ENCODE results near the gene JMJD1C.

Gene JMJD1C

DNA sequence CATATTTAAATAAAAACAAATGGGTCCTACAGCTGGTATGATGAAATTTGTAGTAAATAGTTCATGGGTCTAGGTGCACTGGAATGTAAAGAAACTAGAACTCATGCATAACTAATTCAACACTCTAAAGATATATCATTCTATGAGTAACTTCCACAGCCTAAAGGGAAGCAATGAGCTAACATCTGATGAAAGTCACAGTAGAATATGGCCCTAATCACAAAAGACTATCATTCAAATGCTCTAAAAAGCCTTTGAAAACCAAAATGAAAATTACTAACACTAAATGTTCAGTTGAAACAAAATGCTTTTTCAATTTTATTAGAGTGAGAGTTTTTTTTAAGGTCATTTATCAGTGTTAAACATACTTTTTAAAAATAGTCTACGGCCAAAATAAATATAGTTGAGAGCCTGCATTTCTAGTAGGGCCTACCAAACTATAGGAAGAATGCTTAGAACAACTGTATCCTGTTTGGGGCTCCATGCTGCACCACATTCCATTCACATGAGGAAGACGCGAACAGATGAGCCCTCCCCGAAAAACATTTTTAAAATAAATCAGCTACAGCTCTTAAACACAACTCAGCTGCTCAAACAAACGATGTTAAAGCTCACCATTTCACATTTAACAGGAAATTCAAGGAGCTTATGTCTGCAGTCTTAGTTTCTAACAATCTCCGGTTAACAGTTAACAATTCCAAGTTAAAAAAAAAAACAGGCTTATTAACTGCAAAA, 198.2 kb downstream of the JMJD1C start:
- TF ChIP-seq GATA3 (IDR thresholded peaks at IDR 0.05; ENCODE audit: low read depth, low read length) (no peak), GATA2 (IDR thresholded peaks at IDR 0.05; ENCODE audit: low read depth, low read length) (no peak)

DNA sequence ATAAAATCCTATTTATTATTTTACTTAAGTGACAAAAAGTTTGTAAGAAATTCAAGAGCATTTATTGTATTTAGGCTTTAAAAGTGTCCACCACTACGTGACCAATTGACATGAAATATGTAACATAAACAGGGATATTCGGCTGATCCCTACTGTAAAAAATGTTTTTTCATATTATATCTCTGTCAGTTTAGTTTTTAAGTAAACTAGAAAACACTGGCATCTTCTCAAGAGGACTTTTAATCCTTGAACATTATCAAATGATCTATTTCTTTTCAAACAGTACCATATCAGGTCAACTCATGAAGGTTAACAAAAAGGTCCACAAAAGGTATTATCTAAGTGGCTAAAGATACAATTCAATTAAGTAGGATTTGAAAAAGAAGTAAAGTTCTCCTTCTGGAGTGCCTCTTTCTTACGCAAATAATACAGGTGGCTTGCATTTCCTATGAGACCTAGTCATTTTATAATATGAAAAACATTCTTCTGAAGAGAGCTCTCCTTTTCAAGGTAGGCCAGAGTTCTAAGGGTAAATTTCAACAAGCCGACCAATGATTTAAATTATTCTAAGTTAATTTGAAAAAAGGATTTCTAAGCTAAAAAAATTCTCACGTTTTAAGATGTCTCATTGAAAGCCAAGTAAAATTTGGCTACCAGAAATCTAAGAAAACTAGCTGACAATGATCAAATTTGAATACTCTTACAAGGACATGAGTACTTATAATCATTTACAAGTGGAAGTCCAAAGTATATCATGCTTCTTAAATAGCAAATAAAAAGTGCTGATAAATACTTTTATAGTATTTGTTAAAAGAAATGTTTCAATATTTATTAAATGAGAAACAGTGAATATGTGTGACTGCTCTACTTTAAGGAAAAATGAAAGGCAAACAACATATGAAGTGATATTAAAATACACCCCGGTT, 199.1 kb downstream of the JMJD1C start:
- no peak for TF ChIP-seq GATA2 (IDR thresholded peaks at IDR 0.05; ENCODE audit: low read depth, low read length)
- no peak for TF ChIP-seq GATA3 (IDR thresholded peaks at IDR 0.05; ENCODE audit: low read depth, low read length)

DNA sequence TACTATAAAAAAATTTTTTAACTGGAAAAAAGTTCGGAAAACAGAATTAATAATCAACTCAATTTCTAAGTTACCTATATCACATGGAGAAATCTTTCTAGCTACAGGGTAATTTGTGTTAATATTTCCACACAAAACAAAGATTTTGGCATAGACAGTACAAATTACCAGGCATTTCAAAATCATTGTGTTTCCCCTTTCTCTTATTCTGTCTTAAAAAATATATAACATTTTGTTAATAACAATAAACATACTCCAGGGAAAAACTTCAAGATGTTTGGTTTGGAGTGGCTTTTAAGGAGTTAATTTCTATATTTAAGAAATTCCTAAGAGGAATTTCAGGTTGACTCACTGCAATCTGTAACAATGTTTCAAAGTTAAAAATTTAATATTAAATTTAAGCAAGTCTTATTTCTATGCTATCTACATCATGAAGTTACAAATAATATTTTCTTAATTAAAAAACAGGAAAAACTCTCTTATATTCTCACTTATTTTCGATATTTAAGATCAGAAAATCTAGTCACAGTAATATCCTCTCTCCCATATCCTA, 200.0 kb downstream of the JMJD1C start:
- no peak for TF ChIP-seq GATA3 (IDR thresholded peaks at IDR 0.05; ENCODE audit: low read depth, low read length)
- TF ChIP-seq GATA2 (IDR thresholded peaks at IDR 0.05; ENCODE audit: low read depth, low read length) = no peak

DNA sequence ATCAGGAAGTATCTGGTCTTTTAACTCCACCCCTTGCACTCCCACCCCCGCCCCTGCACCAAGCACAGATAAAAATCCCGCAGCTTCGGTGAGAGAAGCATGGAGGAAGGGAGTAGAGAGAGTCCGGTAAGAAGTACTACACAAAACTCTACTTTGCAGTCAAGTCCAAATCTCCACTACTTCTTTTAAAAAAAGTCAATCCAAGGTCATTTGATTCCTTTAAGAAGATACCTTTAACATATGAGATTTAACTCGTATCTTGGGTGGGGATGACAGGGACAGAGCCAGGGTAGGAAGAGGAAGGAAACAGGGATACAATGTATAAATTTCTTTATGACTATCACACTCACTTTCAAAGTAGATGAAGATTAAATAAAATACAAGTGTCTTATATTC, 200.6 kb downstream of the JMJD1C start:
- TF ChIP-seq GATA3 (IDR thresholded peaks at IDR 0.05; ENCODE audit: low read depth, low read length) = no peak
- no peak for TF ChIP-seq GATA2 (IDR thresholded peaks at IDR 0.05; ENCODE audit: low read depth, low read length)

DNA sequence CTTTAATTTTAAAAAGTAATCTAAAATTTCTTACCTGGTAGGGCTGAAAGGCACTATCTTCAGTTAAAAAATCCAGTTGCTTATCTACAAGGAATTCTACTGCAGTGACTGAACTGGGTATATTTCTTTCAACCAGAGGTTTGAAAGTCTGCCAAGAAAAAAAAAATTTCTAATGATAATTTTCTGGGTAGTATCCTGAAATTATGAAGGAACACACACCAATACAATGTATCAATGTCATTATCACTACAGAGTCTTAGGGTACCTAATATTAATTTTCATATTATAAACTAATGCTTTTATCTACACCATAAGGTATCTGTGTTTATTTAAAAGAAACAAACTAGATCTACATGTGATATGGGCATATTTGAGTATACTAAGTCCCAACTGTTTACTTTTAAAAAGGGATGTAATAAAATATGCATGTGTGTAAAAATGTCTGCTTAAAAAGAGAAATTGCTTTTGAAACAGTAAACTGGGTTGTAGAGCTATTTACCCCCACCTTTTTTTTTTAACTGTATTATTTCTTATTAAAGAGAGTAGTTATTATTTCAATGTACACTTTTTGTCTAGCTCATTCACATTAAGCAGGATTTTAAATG, 201.1 kb downstream of the JMJD1C start:
- TF ChIP-seq GATA3 (IDR thresholded peaks at IDR 0.05; ENCODE audit: low read depth, low read length) = no peak
- no peak for TF ChIP-seq GATA2 (IDR thresholded peaks at IDR 0.05; ENCODE audit: low read depth, low read length)

DNA sequence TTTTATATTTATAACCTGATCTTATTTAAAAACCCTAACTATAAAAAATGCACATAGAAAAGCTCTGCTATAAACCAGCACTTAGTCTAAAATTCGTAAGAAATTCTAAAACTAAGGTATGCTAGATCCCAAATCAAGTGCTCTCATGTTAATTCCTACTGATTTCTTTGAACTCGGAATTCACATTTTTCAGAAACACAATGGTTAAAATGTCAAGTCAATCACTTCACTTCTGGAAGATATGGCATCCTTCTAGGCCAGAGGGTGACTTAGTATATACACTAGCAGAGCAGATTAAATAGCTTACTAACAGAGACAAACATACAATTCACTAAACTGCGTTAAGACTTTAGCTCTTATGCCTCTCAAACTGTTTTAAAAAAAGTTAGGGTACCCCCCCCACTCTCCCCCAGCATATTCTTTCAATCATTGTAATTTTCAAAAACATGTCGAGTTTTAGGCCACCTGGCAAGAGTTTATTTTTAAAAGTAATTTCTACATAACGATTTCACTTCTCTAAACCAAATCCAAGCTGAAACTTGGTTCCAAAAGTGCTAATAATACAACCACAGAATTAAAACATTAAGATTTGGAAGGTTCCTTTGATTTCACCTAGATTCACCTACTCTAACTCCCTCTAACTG, 203.2 kb downstream of the JMJD1C start:
- TF ChIP-seq GATA3 (IDR thresholded peaks at IDR 0.05; ENCODE audit: low read depth, low read length) (no peak), GATA2 (IDR thresholded peaks at IDR 0.05; ENCODE audit: low read depth, low read length) (no peak)

DNA sequence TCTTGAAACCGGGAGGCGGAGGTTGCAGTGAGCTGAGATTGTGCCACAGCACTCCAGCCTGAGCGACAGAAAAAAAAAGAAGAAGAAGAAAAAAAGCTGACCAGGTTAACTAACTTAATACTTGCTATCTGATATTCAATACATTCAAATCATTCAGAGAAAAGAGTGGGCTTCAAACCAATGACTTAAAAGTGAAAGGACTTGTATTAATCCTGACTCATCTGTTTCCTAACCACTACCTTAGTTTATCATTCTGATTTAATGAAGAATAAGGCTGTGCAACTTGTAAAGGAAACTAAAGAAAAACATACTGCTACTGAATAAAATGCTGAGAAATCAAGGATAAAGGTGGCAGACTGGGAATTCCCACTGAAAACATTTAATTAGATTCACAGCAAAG, 204.3 kb downstream of the JMJD1C start:
- TF ChIP-seq GATA3 (IDR thresholded peaks at IDR 0.05; ENCODE audit: low read depth, low read length) = no peak
- no peak for TF ChIP-seq GATA2 (IDR thresholded peaks at IDR 0.05; ENCODE audit: low read depth, low read length)

DNA sequence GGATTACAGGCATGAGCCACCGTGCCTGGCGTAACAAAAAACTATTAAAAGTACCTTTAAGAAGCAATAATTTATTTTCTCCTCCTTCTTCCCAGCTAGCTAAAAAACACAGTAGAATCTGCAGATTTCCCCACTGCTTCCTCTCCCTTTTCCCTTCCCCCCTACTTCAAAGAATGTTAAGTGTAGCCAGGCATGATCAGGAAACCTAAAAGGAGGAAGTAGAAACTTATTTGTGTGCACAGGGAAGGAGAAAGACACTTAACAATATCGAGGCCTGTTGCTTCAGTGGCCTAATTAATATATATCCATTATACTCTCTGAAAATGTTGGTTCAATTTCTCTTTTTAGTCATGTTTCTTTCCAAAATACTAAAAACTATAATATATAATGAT, 204.9 kb downstream of the JMJD1C start:
- TF ChIP-seq GATA3 (IDR thresholded peaks at IDR 0.05; ENCODE audit: low read depth, low read length) (no peak), GATA2 (IDR thresholded peaks at IDR 0.05; ENCODE audit: low read depth, low read length) (no peak)

DNA sequence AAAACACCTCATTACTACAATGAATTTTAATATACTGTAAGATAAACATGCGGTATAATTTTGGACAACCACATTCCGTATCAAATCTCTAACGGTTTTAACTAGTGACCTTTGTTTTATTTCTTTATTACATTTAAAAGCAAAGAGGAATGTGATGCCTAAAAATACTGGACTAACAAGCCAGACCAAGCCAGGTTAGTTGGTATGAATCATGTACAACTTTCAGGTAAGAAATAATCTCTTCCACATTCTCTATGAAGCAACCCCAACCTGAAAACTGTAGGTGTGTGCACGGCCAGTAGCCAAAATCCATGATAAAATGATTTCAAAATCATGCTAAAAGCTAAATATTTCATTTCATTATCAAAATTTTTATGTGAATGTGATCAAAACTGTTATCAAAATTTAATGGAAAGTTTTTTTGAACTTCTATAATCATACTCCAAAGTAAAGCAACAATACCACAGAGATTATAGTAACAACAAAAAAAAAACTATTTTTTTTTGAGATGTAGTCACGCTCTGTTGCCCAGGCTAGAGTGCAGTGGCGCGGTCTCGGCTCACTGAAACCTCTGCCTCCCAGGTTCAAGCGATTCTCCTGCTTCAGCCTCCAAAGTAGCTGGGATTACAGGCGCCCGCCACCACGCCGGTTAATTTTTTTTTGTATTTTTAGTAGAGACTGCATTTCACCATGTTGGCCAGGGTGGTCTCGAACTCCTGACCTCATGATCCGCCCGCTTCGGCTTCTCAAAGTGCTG, 205.5 kb downstream of the JMJD1C start:
- TF ChIP-seq GATA3 (IDR thresholded peaks at IDR 0.05; ENCODE audit: low read depth, low read length) (no peak), GATA2 (IDR thresholded peaks at IDR 0.05; ENCODE audit: low read depth, low read length) (no peak)

DNA sequence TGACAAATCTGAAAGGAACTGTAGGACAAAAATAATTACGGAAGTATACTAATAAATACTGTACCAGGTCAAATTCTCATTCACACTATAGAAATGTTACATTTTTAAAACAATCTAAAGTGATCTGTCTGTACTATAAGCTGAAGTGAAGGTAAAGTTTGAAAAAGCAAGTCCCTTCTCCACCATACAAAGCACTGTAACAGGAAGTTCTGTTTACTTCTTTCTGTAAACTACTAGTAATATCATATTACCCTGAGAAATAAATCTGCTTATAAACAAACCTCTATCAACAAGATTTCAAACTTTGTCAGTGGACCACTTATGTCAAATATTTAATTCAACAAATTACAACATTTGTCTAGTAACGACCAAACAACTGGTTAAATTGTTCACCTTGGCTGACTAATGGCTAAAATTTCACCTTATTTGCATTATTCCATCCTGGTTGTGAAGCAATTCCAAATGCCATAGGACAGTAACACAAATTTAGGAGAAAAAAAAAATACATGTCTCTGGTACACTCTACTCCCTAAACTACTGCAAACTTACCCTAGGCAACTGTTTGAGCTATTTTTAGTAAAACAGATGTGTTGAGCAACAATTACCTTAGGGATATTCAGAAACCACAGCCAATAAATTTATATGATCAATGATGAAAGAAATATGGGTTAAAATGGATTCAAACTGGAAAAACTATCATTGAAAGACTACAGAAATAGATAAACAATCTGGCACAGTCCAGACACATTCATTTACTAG, 206.7 kb downstream of the JMJD1C start:
- TF ChIP-seq GATA2 (IDR thresholded peaks at IDR 0.05; ENCODE audit: low read depth, low read length) (no peak), GATA3 (IDR thresholded peaks at IDR 0.05; ENCODE audit: low read depth, low read length) (no peak)

DNA sequence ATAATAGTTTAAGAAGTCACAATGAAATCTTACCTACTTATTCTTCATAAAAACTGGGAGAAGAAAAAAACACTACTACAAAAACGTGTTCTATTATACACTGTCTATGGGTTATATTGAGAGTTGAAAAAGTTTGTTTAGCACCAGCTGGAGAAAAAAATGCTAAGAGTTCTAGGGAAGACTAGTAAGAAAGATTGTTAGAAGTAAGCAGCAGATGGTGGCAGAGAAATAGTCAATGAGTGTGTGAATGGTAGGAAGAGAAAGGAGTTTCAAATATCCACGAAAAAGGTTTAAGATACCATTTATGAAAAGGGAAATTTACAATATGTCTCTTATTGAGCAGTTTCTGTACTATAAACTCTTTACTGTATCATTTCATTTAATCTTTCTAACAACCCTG, 208.0 kb downstream of the JMJD1C start:
- TF ChIP-seq GATA2 (IDR thresholded peaks at IDR 0.05; ENCODE audit: low read depth, low read length) (no peak), GATA3 (IDR thresholded peaks at IDR 0.05; ENCODE audit: low read depth, low read length) (no peak)

DNA sequence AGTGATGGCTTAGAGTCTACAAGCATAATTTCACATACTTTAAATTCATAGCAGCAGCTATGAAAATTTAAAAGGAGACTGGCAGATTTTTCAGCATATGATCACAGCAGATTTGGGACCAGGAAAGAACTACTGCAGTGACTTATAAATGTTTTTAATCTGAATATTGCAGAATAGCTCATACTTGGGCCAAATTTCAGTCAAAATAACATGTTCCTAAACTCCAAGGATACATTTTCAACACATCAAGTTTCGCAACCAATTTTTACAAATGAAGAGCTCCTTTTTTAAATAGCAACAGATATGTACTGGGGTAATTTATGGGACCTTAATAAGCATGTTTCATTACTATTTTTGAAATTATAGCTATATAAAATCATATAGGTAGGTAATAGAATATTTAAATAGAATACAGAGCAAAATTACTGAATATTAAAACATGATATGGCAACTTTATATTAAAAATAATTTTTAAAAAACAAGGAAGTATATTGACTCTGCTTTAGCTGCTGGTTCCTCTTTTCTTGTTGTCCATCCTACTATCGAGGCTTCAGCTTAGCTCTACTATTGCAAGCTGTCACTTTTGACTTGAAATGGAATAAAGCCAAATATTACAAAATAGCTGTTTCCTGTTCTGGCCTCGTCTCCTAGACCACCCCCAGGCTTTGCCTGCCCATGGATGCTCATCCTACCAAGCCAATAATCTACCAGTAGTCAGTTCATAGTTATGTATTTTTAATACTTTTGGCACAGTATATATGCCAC, 209.6 kb downstream of the JMJD1C start:
- TF ChIP-seq GATA2 (IDR thresholded peaks at IDR 0.05; ENCODE audit: low read depth, low read length) (no peak), GATA3 (IDR thresholded peaks at IDR 0.05; ENCODE audit: low read depth, low read length) (no peak)

Measured in SH-SY5Y (cell line).